ENCODE data around the gene MYB. TPM values are rescaled to one million over a fixed set of nuclear protein-coding genes. Genes with fewer than 3 reads are reported as not detected.

The MYB gene
- total RNA-seq: under 1 TPM in 4 of 6 donors, not detected in 2; 0.15 to 0.37 (median 0.26) TPM
- polyA plus RNA-seq: under 1 TPM in 1 of 2 donors, not detected in 1; 0.07 TPM

DNA sequence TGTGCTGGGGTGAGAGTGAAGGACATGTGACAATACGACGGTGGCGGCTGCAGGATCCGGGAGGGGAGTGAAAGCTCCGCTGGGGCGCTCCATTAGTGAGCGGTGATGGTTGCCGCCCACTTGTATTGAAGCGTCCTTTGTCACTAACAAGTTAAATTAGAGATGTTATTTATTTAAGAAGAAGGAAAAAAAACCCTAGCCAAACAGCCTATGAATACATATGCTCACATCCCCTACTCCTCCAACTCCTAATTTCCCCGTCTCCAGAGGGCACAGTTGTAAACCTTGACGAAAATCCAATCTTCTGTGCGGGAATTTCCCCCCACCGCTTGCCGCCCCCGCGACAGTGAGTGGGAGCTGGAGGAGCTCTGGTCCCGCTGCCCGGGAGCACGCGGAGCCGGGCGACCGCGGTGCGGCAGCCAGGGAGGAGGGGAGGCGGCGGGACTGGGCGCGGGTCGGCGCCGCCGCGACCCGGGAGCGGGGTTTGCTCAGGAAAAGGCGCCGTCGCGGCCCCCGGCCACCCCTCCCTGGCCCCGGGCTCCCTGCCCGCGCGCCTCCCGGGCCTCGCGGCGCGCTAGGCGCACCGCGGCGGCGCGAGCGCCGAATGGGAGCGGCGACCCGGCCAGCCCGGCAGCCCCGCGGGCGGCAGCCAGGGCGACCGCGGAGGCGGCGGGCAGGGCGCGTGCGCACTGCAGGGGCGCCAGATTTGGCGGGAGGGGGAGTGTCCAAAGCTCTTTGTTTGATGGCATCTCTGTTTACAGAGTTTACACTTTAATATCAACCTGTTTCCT, at the start of gene MYB:
TSS of gene MYB (plus strand) at position 767 of the 791 bp plus-strand sequence. CDS start 206 bp downstream, outside the sequence.
- DNase-seq (peak; percentile 30 to 86 (median 55)), FAIRE-seq (no peak), ATAC-seq (peak; percentile 70 to 82 (median 74))
- intact Hi-C loops (cut with DNase I): no loop called here
- Histone ChIP-seq H3K9me3 (no peaks in the 10 kb centered on the region), H3K27ac (no peak within 1 kb of the TSS), H3K4me3 (peak within 1 kb of the TSS; percentile 27 to 63 (median 38)), H3K4me1 (peaks cover 0 to 11% (median 7%) of the 10 kb centered on the region in 3 donors), H3K27me3 (peaks cover 0 to 19% (median 4%) of the 10 kb centered on the region in 4 donors), H3K36me3 (no peaks in the 10 kb centered on the region)
- 0% methylated on average over 45 to 75 of the region's 75 CpGs for WGBS, 2 donors
- no peak for TF ChIP-seq CTCF (IDR thresholded peaks at IDR 0.05)

DNA sequence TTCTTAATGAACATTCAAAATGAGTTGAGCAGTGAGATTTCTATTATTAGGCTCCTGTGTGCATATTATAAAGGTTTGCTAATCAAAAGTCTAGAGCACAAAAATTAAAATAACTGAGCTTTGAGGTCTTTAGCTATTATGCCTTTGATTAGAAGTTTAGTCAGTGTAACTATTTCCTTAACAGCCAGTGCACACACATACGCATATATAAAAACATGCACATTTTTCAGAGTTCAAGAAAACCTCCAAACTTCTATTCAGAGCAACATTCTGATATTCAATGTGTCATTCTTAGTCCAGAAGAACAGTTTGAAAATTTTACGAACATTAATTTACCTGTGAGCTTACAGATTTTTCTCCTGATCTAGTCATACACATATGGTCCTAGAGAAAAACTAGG, 48.3 kb upstream of the MYB start:
- 85 to 89% methylated on average over 2 of the region's 2 CpGs for WGBS, 2 donors
- Histone ChIP-seq H3K4me3 (no peak overlapping the region), H3K27me3 (no peaks in the 10 kb centered on the region), H3K27ac (no peak overlapping the region), H3K4me1 (no peaks in the 10 kb centered on the region), H3K36me3 (no peaks in the 10 kb centered on the region), H3K9me3 (no peaks in the 10 kb centered on the region)
- intact Hi-C loops (cut with DNase I): no loop called here
- no peak for TF ChIP-seq CTCF (IDR thresholded peaks at IDR 0.05)
- DNase-seq (no peak), FAIRE-seq (no peak), ATAC-seq (no peak)

- intact Hi-C loops (cut with DNase I): no loop called here
- H3K9me3 ChIP-seq: no peaks in the 10 kb centered on the region
- no peaks in the 10 kb centered on the region for H3K4me1 ChIP-seq
- ATAC-seq: no peak
- no peaks in the 10 kb centered on the region for H3K27me3 ChIP-seq
- H3K36me3 ChIP-seq: no peaks in the 10 kb centered on the region
- no peak overlapping the region for H3K4me3 ChIP-seq
- no peak overlapping the region for H3K27ac ChIP-seq
- no peak for TF ChIP-seq CTCF (IDR thresholded peaks at IDR 0.05)
- DNase-seq: no peak
- FAIRE-seq: no peak
- whole genome bisulfite sequencing, 2 donors: 82 to 83% methylated on average over 4 of the region's 4 CpGs
Observed at GRCh38 chr6:135135835-135136234, 45.3 kb upstream of the MYB start.

DNA sequence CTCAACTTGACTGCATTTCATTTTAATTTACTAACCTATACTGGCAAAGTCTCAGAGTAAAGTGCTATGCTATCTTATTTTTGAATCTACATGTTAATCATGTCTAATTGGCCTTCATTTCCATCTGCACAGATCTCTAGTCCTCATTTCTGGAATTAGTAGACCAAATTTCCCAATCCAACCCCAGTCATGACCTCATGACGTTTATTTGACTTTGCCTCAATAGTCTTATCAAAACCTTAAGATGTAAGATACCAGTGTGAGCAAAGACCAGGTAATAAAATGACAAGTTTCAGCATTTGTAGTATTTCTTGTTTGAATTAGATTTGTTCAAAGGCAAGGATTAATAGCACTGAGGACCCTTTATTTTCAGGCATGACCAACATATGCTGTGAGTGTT, 43.3 kb upstream of the MYB start:
- no peaks in the 10 kb centered on the region for H3K27me3 ChIP-seq
- no peak overlapping the region for H3K27ac ChIP-seq
- no peaks in the 10 kb centered on the region for H3K36me3 ChIP-seq
- WGBS, 2 donors: 41 to 48% methylated on average over 1 of the region's 1 CpG
- intact Hi-C loops (cut with DNase I): no loop called here
- DNase-seq: no peak
- no peak for TF ChIP-seq CTCF (IDR thresholded peaks at IDR 0.05)
- no peaks in the 10 kb centered on the region for H3K4me1 ChIP-seq
- no peaks in the 10 kb centered on the region for H3K9me3 ChIP-seq
- ATAC-seq: no peak
- no peak for FAIRE-seq
- no peak overlapping the region for H3K4me3 ChIP-seq

DNA sequence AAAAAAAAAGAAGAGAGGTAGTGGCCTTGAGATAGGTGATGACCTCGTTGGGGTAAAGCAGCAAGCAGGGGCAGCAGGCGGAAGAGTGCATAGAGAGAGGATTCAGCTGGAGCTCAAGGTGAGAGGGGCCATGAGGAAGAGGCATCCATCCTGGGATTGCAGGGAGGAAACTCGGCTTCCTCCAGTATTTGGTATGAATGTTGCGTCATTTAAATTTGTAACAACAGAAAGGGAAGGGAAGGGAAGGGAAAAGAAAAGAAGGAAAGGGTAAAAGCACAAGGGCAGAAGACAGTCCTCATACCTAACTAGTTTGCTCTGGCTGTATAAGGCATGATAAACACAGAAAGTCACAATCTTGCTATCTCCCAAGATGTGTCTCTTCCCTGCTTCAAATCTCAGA, 39.9 kb upstream of the MYB start:
- intact Hi-C loops (cut with DNase I): loop anchor here in 1 of 3 donors (10.0 kb wide), 1 partner anchor 284 kb away; no protein-coding TSS in a partner anchor
- DNase-seq: no peak
- peaks cover 0 to 2% (median 0%) of the 10 kb centered on the region in 3 donors for H3K4me1 ChIP-seq
- FAIRE-seq: no peak
- ATAC-seq: no peak
- no peak for TF ChIP-seq CTCF (IDR thresholded peaks at IDR 0.05)
- no peak overlapping the region for H3K27ac ChIP-seq
- no peaks in the 10 kb centered on the region for H3K27me3 ChIP-seq
- no peaks in the 10 kb centered on the region for H3K9me3 ChIP-seq
- no peaks in the 10 kb centered on the region for H3K36me3 ChIP-seq
- 60 to 68% methylated on average over 4 of the region's 4 CpGs for WGBS, 2 donors
- no peak overlapping the region for H3K4me3 ChIP-seq

All from pancreas (tissue), 10 donors.